HG03060 (cell line): Measurements from ENCODE around the gene TRAF2.
A peak's percentile ranks its signal among the peaks of the same experiment; 100 is the strongest.

Experiments used
- ATAC-seq: cut with Tn5 transposase; IDR thresholded peaks from one replicate; pipeline ENCODE4 v1.9.1; 2021; ENCODE audit warnings: low read depth, moderate number of reproducible peaks; ENCODE audit not compliant: unreplicated experiment

Gene TRAF2

DNA sequence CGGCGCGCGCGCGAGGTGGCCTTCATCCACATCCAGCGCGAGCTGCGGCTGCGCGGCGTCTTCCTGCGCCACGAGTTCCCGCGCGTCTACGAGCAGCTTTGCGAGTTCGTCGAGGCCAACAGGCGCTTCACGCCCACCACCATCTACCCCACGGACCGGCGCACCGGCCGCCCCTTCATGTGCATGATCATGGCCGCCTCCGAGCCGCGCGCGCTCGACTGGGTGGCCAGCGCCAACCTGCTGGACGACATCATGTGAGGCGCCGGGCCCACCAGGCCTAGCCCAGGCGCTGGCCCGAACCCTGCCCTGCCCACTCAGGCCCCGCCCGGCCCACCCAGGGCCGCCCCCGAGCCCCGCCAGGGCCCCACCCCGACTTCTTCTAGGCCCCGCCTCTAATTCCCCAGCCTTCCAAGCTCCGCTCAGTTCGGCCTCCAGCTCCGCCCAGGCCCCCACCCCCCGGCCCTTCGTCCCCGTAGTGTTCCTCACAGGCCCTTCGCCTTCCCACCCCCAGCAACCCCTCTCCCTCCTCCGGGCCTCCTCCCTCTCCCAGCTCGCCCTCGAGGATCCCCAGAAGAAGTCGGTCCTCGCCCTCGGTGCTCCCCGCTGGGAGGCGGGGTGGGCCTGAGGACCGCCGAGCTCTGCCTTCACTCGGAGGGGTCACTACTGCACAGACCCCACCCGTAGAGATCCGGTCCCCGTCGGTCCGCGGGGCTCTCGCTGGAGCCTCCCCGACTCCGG lies 39.1 kb upstream of the TRAF2 start:
- ATAC-seq, result no peak

DNA sequence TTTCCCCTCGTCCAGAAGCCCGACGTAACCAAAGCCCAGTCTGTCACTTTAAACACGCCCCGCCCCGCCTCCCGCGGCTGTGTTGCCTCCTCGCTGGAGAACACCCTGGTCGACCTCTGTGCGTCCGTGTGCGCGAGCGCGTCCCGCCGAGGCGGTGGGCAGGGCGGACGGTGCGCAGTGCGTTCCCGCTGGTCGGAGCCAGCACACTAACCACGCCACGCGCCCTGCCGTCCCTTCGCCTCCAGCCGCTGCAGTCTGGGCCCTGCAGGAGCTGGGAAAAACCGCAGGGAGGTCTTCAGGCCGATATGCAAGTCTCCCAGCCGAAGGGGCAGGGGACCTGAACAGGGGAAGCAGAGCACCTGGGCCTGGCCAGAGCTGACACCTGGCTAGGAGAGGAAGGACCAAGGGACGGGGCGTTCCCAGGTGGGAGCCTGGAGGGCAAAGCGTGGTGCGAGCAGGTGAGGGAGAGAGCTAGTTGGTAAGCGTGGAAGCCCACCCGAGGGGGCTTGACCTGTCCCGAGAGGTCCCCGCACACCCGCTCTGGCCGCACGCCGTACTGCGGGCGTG lies 38.4 kb upstream of the TRAF2 start:
- no peak for ATAC-seq

DNA sequence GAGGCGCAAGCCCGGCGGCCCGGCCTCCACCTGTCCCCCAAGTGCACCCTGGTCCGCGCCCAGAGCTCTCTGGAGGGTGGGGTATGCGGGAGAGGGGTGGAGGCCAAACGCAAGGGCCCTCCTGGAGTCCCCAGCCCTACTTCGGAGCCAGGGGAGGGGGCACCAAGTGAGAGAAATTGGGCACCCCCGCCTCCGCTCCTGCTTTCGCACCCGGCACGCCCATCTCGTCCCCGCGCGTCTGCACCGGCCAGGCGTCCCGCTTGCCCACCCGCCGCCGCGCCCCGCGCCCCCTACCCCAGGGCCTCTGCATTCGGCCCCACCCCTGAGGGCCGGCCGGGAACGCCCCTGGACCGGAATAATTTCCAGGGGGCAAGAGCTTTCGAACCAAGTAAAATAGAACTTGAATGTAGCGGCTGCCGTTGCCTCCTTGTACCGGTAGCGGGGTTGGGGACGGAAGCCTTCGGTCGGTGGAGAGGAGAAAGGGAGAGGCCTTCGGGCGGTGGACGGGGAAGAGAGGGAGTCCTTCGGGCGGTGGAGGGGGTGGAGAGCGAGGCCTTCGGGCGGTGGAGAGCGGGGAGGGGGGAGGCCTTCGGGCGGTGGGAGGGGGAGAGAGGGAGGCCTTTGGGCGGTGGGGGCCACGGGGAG lies 37.8 kb upstream of the TRAF2 start:
- no peak for ATAC-seq

DNA sequence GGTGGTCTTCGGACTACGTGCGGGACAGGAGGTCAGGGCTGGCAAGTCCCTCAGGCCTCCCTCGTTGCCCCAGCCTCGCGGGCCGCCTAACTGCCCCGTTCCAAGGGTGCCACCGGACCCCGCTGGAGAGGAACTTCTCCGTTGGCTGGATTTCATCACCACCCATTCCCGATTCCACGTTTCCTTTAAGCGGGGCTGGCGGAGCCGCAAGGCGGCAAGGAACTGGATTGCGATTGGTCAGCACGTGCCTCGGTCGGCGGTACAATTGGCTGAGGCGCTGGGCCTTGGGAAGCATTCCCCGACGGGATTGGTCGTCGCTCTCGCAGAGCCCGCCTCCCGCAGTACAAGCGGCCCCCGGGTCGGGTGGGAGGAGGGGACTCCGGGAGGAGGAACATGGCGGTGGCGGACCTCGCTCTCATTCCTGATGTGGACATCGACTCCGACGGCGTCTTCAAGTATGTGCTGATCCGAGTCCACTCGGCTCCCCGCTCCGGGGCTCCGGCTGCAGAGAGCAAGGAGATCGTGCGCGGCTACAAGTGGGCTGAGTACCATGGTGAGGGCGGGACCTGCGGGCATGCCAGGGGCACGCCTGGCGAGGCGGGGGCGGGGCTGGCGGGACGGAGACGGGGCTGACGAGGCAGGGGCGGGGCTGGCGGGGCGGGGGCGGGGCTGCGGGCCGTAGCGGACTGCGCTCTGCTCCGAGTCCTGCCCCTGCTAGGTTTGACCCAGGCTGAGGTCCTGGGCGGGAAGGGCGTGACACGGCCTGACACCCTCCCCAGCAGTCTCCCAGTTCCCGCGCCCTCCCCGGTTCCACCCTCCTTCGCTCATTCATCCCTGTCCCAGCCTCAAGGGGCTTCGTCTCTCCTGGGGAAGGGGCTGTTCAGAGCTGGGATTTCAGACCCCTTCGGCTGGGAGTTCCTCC lies 37.0 kb upstream of the TRAF2 start, which contains the start of gene PHPT1:
TSS of gene PHPT1 (plus strand) at position 372 of the 922 bp plus-strand sequence. CDS start at position 394, 22 bp downstream.
- peak; percentile 76 for ATAC-seq

DNA sequence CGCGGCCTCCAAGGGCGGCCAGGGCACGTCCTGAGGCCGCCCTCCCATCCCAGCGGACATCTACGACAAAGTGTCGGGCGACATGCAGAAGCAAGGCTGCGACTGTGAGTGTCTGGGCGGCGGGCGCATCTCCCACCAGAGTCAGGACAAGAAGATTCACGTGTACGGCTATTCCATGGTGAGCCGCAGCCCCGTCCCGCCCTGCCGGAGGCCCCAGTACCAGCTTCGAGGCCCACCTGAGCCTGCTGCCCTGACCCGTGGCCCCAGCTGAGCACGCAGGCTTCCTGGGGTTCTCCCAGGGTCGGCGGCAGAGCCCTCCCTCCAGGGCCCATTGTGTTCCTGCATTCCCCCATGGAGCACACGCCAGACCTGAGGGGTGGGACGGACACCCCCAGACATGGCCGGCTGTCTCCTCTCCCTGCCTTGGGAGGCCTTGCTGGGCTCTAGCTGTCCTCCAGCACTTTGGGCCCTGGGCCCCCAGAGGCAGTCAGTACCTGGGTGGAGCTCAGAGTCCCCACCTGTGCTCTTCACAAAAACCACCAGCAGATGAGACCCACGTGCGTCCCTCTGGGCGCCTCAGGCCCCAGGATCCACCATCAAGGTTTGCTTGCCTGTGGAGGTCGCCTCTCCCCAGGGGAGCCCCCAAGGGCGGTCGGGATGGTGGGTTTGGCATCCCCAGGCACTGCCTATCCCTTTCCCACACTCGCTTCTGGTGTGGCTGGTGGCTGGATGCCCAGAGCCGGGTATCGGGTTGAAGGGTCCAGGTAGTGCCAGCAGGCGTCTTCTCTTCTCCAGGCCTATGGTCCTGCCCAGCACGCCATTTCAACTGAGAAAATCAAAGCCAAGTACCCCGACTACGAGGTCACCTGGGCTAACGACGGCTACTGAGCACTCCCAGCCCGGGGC lies 36.1 kb upstream of the TRAF2 start:
- no peak for ATAC-seq

DNA sequence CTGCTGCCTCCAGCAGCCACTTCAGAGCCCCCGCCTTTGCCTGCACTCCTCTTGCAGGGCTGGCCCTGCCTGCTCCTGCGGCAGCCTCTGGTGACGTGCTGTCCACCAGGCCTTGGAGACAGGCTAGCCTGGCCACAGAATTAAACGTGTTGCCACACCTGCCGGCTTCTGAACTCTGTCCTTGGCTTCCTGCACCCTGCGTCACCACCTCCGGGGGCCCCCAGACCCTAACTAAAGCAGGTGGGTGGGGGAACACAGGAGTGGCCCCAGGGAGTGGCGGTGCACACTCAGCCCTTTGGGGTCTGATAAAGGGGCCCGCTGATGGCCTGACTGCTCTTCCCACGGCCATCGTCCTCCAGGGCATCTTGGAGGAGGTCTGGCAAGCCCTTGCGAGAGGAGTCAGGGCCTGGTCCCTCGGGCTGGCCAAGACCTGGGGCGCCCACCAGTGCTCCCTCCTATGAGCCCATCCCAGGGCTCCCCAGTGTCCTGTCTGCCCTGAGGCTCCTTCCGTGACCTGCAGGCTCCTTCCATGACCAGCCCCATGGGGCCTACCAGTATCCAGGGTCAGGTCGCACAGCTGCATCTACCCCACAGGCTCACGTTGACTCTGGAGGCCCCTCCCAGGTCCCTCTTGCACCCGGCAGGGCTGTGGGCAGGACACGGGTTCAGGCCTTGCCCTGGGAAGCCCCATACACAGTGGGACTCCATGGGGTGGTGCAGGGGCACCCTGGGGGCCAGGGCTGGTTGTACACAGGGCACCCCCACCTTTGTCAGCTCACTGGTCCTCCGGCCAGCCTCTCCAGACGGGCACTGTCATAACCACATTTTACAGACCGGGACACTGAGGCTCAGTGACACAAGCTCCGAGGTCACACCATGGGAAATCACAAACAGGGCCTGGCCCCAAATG lies 35.2 kb upstream of the TRAF2 start:
- no peak for ATAC-seq

DNA sequence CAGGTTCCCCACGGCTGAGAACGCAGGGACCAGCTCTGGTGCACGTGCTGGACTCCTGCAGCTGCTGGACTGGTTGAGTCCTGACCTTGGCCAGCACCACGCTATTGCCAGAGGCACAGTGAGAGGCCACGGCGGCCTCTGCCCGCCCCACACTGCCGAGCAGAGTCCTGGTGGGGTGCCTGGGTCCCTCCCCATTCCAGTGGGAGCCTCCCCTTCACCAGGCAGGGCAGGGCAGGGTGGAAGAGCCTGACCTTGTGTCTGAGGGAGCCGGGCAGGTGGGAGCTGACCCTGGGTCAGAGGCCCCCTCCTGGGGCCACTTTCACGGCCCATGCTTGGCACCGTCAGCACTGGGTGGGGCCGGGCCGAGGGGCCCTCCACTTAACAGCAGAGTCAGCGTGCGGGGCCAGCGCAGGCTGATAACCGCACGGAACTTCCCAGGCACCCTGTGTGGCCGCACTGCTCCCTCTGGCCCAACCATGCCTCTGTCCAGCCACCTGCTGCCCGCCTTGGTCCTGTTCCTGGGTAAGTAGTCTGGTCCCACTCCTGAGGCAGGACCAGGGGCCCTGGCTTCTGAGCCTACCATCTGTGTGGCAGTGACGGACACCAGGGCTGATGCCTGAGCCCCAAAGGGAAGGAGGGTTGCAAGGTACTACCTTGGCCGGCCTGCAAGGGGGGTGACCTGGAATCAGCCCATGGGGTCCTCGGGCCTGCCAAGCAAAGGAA lies 34.2 kb upstream of the TRAF2 start, which contains the start of gene MAMDC4:
TSS of gene MAMDC4 (plus strand) at position 406 of the 723 bp plus-strand sequence. CDS start at position 477, 71 bp downstream.
- ATAC-seq, result no peak

DNA sequence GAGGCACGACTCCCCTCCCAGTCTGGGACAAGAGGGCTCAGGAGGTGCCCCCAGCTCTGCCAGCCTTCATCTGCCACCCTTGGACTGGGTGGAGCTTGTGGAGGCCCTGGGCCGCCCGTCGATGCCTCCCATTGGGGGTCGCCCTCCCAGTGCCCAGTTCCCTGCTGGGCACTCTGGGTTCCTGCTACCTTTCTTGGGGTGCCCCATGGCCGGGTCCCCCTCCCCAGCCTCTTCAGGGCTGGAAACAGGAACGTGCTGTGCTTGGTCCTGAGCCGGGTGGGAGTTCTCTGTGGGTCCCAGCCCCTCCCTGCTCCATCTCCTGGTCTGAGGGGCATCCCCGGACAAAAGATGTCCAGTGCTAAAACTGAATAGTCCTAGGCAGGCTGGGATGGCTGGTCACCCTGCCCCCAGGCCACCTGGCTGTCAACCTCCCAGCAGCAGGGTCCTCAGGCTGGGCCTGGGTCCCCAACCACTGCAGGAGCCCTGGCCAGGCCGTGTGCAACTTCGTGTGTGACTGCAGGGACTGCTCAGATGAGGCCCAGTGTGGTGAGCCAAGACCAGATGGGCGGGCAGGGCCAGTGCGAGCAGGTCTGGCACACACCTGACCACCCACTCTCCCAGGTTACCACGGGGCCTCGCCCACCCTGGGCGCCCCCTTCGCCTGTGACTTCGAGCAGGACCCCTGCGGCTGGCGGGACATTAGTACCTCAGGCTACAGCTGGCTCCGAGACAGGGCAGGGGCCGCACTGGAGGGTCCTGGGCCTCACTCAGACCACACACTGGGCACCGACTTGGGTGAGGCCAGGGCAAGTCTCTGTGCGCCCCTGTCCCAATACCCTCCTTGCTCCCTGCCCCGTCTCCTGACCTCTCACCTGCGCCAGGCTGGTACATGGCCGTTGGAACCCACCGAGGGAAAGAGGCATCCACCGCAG lies 33.4 kb upstream of the TRAF2 start:
- no peak for ATAC-seq

DNA sequence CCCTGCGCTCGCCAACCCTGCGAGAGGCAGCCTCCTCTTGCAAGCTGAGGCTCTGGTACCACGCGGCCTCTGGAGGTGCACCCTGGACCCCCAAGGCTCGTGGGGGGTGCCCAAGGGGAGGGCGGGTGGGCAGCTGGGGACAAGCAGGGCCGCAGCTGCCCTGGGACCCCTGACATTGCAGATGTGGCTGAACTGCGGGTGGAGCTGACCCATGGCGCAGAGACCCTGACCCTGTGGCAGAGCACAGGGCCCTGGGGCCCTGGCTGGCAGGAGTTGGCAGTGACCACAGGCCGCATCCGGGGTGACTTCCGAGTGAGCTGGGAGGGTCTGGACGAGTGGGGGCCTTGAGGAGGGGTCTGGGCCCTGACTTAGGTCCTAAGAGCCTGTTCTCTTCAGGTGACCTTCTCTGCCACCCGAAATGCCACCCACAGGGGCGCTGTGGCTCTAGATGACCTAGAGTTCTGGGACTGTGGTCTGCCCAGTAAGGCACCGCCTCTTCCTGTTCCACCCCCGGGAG lies 32.7 kb upstream of the TRAF2 start:
- ATAC-seq, result no peak

DNA sequence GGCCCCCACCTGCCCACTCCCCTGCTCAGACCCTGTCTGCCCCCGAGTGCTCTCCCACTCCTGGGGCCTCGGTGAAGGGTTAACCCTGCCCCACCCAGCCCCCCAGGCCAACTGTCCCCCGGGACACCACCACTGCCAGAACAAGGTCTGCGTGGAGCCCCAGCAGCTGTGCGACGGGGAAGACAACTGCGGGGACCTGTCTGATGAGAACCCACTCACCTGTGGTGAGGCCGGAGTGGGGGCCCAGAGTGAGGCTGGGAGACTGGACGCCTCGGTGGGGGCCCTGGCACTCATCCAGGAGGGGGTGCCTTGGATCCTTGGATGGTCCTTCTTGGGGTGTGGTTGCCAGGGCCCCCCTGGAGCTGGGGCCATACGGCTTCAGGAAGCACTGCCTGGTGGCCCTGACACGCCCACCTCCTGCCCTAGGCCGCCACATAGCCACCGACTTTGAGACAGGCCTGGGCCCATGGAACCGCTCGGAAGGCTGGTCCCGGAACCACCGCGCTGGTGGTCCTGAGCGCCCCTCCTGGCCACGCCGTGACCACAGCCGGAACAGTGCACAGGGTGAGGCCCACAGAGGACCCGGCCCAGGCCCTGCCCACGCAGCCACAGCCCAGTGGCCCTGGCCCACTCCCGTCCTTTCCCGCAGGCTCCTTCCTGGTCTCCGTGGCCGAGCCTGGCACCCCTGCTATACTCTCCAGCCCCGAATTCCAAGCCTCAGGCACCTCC lies 32.0 kb upstream of the TRAF2 start:
- no peak for ATAC-seq

DNA sequence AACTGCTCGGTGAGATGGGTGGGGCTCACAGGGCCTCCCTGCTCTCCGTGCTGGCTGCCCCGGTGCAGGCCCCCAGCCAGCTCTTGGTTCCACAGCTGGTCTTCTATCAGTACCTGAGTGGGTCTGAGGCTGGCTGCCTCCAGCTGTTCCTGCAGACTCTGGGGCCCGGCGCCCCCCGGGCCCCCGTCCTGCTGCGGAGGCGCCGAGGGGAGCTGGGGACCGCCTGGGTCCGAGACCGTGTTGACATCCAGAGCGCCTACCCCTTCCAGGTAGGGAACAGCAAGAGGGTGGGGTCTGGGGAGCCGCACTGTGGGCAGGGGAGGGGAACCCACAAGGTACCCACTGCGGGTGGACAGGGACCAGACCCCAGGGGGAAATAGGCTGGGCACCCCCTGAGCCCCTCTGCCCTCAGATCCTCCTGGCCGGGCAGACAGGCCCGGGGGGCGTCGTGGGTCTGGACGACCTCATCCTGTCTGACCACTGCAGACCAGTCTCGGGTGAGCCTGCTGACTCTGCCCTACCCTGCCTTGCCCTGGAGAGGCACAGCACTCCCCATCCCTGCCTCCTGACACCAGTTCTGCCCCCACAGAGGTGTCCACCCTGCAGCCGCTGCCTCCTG lies 31.4 kb upstream of the TRAF2 start:
- ATAC-seq, result no peak

DNA sequence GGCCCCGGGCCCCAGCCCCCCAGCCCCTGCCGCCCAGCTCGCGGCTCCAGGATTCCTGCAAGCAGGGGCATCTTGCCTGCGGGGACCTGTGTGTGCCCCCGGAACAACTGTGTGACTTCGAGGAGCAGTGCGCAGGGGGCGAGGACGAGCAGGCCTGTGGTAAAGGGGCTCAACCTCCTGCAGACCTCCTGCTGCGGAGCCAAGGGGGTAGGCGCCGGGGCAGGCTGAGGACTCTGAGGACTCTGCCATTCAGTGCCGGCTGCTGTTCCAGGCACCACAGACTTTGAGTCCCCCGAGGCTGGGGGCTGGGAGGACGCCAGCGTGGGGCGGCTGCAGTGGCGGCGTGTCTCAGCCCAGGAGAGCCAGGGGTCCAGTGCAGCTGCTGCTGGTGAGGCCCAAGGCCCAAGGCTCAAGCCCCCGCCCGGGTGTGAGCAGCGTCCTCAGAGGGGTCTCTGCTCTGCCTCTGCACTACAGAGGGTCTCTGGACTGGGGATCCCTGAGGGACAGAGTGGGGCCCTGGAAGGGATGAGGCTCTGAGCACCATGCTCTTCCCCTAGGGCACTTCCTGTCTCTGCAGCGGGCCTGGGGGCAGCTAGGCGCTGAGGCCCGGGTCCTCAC lies 30.7 kb upstream of the TRAF2 start:
- ATAC-seq, result no peak

DNA sequence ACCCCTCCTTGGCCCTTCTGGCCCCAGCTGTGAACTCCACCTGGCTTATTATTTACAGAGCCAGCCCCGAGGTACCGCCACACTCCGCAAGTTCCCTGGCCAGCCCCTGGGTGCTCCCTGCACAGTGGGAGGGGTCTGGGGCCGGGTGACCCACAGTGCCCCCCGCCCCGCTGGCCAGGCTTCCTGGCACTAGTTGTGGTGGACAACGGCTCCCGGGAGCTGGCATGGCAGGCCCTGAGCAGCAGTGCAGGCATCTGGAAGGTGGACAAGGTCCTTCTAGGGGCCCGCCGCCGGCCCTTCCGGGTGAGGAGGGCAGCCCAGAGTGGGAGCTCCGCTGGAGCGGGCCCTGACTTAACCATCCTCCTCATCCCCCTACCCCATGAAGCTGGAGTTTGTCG lies 30.2 kb upstream of the TRAF2 start:
- ATAC-seq, result no peak

DNA sequence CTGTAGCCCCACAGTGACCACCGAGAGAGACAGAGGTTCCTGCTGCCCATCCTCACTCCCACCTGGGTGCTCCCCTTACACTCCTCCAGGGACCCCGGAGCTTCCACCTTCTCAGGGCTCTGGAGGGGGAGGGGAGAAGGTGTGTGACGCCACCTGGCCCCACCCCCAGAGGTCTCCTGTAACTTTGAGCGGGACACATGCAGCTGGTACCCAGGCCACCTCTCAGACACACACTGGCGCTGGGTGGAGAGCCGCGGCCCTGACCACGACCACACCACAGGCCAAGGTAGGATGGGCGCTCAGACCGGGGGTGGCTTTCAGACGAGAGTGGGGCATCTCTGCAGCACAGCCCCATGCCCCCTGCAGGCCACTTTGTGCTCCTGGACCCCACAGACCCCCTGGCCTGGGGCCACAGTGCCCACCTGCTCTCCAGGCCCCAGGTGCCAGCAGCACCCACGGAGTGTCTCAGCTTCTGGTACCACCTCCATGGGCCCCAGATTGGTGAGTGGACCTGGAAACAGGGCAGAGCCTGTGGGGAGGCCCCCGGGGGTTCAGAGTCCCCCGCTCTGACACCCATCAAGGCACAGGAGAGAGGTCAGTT lies 29.7 kb upstream of the TRAF2 start:
- ATAC-seq, result no peak

DNA sequence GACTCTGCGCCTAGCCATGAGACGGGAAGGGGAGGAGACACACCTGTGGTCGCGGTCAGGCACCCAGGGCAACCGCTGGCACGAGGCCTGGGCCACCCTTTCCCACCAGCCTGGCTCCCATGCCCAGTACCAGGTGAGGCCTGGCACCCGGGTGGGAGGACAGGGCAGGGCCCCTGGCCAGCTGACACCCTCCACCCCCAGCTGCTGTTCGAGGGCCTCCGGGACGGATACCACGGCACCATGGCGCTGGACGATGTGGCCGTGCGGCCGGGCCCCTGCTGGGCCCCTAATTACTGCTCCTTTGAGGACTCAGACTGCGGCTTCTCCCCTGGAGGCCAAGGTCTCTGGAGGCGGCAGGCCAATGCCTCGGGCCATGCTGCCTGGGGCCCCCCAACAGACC lies 29.1 kb upstream of the TRAF2 start:
- no peak for ATAC-seq
